ENCODE results near the gene ACP3. TPM values are rescaled to one million over a fixed set of nuclear protein-coding genes. Genes with fewer than 3 reads are reported as not detected.
"Not testable (repeated sequence)": the region's sequence is repeated elsewhere in the genome, so short reads cannot be mapped to it uniquely, and the experiment has no call there.

ACP3 gene
- total RNA-seq, 2 donors from 2014 or later, result 14.7 to 32.6 TPM

DNA sequence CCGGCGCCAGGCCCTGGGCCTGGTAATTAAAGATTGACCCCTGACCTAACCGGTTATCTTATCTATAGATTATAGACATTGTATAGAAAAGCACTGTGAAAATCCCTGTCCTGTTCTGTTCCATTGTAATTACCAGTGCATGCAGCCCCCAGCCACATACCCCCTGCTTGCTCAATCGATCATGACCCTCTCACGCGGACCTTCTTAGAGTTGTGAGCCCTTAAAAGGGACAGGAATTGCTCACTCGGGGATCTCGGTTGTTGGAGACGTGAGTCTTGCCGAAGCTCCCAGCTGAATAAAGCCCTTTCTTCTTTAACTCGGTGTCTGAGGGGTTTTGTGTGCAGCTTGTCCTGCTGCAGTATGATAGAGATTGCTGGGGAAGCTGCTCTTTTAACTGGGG, 7.2 kb upstream of the ACP3 start:
- ATAC-seq; DNase-seq; intact Hi-C loops (cut with DNase I, micrococcal nuclease): not testable (repeated sequence)

DNA sequence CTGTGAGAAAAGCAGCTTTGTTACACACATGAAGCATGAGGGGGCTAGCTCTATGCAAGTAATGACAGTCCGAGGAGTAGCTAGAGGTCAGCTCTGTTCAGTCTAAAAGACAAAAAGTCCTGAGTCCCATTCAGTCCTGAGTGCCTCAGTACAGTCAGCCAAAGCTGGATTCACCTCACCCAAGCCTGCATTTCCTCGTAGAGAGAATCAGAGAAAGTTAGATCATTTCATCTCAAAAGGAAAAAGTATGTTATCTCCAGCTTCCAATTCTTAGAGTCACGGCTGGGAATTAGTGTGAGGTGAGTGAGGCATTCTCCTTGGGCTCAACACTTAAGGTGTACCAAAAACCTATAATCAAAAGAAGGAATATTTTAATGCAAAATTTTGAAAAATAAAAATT, 5.9 kb upstream of the ACP3 start:
- intact Hi-C loops (cut with DNase I, micrococcal nuclease), result no loop called here
- ATAC-seq (no peak), DNase-seq (no peak)

DNA sequence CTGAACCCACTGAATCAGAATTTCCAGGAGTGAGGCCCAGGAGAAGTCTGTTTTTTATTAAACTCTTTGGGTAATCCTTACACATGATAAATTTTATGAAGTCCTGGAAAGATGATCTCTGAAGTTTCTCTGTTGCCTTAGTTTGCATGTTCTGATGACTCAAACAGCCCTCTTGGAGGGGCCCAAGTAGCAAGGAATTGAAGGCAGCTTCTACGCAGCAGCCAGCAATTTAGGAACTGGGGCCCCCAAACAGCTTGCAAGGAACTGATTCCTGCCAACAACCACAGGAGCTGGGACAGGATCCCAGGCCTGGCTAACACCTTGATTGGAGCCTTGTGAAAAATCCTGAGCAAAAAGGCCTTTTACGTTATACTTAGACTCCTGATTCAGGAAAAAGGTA, 5.4 kb upstream of the ACP3 start:
- ATAC-seq (no peak), DNase-seq (no peak)
- intact Hi-C loops (cut with DNase I, micrococcal nuclease), result no loop called here

DNA sequence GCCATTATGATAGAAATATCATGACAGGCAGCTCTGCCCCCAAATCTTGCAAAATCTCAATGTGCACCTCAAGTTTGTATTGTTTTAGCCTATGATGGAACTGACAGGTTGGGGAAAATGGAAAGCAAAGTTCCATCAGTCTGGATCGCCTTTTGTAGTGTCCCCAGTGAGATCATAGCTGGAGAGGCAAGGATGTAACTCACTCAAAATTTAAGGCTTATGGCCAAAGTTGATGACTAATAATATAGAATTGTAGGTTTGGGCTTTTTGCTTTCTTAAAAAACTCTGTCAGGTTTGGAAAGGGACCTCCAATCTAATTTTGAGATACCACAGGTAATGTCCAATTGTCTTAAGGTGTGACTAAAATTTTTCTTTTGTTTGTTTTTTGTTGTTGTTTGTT, 1.4 kb upstream of the ACP3 start:
- intact Hi-C loops (cut with DNase I, micrococcal nuclease), result no loop called here
- no peak for ATAC-seq

DNA sequence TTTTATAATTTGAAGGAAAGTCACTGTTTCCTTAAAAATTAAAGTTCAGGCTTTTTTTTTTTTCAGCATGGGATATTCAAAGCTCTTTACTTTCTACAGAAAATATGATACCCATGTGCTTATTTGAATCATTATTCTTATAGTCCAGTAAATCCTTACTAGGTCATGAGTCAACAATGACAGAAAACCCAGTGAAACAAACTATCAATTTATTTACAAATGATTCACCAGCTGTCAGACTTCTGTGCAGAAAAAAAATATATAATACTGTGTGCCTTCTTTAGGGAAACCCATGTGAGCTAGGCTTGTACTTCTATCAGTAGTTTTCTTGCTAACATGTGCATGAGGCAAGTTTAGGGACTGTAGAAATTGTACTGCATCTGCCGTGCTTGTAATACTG, 1.2 kb downstream of the ACP3 start:
- intact Hi-C loops (cut with DNase I, micrococcal nuclease), result no loop called here
- ATAC-seq (peak; percentile 15), DNase-seq (no peak)

More for the DNA sequence above, 1.4 kb upstream of the ACP3 start:
- no peak for DNase-seq

DNA sequence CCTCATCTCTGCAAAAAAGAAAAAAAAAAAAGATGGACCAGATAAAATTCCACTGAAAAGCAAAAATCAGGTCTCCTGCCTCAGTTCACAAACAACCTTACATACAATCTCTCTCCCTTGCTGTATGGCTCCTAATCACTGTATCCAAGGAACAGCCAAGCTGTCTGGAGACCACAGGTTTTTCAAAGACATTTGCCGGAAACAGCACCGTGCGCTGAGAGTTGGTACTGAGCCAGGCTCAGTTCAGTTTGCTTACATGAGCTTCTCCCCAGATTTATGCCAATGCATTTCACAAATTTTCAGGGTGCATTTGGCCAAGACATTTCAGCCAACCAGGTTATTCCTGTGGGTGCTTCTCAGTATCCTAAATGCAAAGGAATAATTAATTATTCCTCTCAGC, 4.1 kb downstream of the ACP3 start:
- no peak for ATAC-seq
- intact Hi-C loops (cut with DNase I, micrococcal nuclease), result no loop called here
- no peak for DNase-seq

DNA sequence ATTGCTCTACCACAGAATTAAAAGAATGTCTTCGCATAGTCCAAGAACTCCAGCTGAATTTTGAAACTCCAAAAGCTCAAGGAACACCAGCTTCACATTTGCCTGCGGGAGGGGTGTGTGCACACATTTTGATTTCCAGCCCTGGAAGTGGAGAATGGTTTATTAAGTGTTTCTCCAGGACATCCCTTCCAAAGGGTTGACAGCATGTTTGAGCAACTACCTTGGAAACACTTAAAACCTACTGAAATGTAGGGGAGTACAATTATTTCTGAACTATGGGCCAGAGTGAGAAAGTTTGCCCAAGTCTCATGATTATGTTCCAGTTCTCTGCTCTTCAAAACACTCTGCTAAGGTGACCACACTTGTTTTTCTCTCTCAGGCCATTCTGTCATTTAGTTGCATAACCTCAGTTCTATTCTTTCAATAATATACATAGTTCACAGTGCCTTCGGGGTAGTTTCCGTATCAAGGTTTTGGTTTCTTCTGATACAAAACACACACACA, 7.9 kb downstream of the ACP3 start:
- no peak for DNase-seq
- intact Hi-C loops (cut with DNase I, micrococcal nuclease), result no loop called here
- ATAC-seq, result no peak

DNA sequence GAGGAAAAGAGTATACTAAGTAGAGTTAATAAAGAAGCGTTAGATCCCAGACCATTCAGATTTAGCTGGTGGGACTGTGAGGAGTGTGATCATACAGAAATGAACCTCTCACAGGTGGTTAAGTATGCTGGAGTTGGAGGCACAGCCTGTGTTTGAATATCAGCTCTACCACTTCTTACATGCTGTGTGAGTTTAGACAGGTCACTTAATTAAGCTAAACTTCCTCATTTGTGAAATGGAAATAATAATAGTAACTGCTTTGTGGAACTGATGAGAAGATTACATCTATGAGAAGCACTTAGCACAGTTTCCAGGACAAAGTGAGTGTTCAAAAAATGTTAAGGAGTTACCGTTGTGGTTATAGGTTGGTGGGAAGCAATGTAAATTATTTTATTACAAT, 8.4 kb downstream of the ACP3 start:
- ATAC-seq, result no peak
- intact Hi-C loops (cut with DNase I, micrococcal nuclease), result no loop called here
- no peak for DNase-seq

DNA sequence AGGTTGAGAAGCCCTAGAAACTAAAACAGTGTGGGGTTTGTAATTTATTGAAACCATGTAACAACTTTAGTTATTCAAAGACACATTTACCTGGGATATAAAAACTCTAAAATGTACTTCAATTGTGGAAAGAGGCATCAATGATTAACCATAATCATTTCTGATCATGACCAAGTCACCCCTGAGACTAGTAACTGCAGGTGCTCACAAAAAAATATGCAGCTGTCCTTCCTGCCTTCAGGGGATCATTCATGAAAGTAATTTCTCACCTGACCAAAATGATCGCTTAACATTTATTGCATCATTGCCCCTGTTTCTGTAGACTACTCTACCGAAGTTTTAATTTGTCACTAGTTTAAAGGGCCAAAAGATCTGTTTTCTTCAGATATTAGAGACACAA, 9.0 kb downstream of the ACP3 start:
- intact Hi-C loops (cut with DNase I, micrococcal nuclease), result no loop called here
- DNase-seq (no peak), ATAC-seq (peak; percentile 42)

DNA sequence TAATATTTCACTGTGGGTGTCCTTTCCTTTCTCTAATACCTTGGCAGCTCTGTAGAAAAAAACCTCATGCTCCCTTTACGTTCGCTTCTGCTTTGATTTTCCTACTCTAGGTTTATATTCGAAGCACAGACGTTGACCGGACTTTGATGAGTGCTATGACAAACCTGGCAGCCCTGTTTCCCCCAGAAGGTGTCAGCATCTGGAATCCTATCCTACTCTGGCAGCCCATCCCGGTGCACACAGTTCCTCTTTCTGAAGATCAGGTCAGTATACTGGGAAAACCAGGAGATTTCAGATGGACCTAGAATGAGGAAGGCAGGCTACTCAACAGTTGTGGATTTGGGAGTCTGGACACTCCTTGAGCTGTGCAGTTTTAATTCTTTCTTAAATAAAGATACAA, 14.9 kb downstream of the ACP3 start:
- no peak for DNase-seq
- intact Hi-C loops (cut with DNase I, micrococcal nuclease), result no loop called here
- ATAC-seq, result no peak

DNA sequence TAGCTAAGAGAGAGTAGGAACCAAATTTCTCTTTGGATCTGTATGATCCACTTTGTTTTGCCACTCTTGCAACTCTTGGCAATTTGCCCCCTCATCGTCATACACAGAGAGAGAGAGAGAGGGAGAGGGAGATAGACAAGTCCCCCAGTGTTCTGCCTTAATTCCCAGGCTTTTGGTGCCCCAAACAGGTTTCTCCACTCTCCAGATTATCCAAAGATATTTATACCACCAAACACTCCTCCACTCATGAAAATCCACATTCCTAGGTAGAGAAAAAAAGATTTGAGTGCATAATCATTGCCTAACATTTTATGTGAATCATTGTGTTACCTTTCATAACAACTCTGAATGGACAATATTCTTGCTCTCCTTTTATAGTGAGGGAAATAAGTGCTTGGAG, 15.3 kb downstream of the ACP3 start:
- ATAC-seq, result no peak
- no peak for DNase-seq
- intact Hi-C loops (cut with DNase I, micrococcal nuclease), result no loop called here

DNA sequence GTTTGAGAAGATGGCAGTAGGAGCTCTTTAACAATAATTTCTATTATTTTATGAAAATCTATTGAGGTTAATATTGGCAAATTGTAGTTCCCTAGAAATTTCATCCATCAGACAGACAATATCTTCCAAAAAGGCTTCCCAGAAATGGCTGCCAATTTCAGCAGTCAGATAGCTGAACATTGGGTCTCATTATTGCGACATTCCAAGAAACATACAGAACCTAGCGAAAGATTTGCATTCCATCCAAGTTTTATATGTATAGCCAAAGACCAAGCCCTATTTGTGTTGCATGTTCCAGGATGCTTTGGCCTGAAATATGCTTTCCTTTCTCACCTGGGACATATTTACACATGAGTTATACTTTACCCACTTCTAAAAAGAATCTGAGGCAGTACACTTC, 24.5 kb downstream of the ACP3 start:
- intact Hi-C loops (cut with DNase I, micrococcal nuclease), result loop anchor here in 1 of 2 donors (5.0 kb wide), 1 partner anchor 89 kb away; no protein-coding TSS in a partner anchor
- DNase-seq (no peak), ATAC-seq (no peak)

DNA sequence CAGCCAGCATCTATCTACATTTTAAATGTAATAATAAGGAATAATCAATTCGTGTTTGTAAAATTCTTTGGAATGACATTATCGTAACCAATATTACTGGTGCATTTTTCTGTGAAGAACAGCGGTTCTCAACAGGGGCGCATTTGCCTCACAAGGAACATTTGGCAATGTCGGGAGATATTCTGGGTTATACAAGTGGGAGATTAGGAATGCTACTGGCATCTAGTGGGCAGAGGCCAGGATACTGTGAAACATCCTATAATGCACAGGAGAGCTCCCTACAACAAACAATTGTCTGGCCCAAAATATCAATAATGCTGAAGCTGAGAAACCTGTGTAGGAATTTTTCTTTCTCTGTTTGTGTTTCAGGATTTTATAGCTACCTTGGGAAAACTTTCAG, 25.0 kb downstream of the ACP3 start:
- ATAC-seq (peak; percentile 69), DNase-seq (no peak)
- intact Hi-C loops (cut with DNase I, micrococcal nuclease), result loop anchor here in 1 of 2 donors (5.0 kb wide), 1 partner anchor 90 kb away; no protein-coding TSS in a partner anchor

DNA sequence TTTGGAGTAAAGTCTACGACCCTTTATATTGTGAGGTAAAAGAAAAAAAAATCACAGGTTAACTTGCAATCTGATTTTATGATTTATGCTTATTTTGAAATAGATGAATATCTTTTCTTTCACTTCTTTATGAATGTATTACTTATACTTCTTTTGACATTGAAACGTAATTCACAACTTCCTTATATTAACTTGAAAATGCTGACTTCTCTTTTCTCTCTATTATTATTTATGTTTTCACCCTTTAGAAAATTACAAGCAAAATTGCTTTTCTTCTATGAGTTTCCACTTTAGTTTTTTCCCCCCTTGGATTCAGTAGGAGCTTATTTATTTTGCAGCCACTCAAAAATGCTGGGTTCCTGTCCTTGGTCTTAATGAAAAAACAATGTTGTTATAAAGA, 25.4 kb downstream of the ACP3 start:
- no peak for DNase-seq
- no peak for ATAC-seq
- intact Hi-C loops (cut with DNase I, micrococcal nuclease), result loop anchor here in 1 of 2 donors (5.0 kb wide), 1 partner anchor 90 kb away; no protein-coding TSS in a partner anchor

DNA sequence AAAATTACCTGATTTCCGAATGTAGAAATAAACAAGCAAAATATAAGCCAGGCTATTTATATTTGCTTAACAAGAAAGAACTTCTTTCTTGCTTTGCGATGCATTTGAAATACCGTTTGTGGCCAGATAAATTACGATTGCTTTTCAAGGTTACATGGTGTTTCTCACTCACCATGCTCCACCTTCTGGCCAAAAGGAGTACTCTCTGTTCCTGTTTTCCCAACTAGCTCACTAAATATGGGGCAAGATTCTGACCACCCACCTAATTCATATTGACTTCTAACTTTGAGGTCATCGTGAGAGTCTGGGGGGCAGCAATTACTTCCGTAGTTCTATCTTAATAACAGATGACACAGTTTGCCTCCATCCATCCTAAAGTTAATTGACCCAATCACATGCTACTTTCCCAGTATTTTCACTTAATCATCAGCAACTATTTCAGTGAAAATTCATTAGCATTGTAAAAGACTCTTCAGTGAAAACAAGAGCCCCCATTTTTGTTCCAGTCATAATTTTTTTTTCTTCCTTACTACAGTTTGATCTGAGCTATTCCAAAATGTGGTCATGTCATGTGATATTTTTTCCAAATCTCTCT, 25.9 kb downstream of the ACP3 start:
- peak in 1 of 2 donors; percentile 17 for DNase-seq
- peak; percentile 88 for ATAC-seq
- intact Hi-C loops (cut with DNase I, micrococcal nuclease), result loop anchor here in 1 of 2 donors (5.0 kb wide), 1 partner anchor 91 kb away; no protein-coding TSS in a partner anchor

DNA sequence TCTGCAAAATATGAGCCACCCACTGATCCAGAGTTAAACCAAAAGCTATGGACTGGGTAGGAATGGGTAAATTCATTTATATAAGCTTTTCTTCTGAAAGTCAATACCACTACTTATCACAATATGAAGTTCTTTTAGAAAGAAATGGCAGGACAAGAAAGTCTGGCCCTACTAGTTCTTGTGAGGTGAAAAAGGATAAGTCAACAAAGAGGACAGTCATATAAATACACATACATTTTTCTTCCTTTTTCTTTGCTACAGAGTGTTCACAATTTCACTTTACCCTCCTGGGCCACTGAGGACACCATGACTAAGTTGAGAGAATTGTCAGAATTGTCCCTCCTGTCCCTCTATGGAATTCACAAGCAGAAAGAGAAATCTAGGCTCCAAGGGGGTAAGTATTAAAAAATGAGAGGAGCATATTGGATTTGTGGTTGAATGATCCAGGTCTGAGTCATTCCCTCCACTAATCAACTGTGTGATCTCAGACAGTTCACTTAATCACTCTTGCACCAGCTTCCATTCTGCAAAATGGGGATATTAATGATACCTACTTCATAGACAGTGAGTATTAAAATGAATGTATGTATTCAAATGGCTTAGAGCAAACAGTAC, 27.6 kb downstream of the ACP3 start:
- intact Hi-C loops (cut with DNase I, micrococcal nuclease), result loop anchor here in 1 of 2 donors (5.0 kb wide), 1 partner anchor 92 kb away; no protein-coding TSS in a partner anchor

DNA sequence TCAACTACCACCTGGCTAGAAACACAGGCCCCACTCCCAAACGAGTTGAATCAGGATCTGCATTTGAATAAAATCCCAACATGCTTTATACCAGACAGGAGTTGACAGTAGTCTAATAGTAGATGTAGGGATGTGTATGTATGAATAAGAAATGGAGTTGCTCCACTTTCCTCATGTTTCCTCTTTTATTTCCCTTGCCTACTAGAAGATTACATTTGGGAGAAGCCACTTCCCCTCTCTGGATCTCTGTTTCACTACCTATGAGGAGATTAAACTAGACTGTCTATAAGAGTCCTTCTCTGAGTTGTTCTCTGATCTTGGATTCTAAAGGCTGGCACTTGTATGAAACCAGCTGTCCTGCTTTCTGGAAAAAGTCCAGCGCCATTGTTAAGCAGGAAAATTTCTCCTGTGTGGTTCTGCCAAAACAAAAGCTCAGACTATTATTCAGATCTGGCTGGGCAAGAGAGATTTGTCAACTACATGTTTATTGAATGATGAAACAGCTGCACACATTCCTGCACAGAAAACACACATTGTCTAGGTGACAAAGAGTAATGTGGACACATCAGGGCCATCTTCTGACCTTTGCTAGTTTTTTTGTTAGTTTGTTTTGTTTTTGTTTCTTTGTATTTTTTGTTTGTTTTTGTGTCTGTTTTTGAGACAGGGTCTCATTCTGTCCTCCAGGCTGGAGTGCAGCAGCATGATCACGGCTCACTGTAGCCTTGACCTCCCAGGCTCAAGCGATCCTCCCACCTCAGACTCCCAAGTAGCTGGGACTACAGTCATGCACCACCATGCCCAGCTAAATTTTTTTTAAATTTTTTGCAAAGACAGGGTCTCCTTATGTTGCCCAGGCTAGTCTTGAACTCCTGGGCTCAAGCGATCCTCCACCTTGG, 29.9 kb downstream of the ACP3 start:
- no peak for DNase-seq

More for the DNA sequence above, 27.6 kb downstream of the ACP3 start:
- ATAC-seq (no peak), DNase-seq (no peak)

DNA sequence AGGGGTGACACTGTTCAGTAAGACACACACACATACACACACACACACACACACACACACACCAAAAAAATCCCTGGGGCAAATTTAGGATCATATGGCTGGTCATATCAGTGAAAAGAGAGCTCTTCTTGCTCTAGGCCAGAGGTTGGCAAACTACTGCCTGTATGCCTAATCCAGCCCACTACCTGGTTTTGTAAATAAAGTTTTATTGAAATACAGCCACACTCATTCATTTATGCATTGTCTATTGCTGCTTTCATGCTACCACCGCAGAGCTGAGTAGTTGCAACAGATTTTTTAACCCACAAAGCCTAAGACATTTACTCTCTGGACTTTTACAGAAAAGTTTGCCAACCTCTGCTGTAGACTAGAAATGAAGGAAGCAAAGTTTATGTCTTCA, 30.6 kb downstream of the ACP3 start:
- intact Hi-C loops (cut with DNase I, micrococcal nuclease), result no loop called here
- no peak for DNase-seq
- ATAC-seq, result no peak

More for the DNA sequence above, 29.9 kb downstream of the ACP3 start:
- intact Hi-C loops (cut with DNase I, micrococcal nuclease), result no loop called here
- ATAC-seq, result no peak

DNA sequence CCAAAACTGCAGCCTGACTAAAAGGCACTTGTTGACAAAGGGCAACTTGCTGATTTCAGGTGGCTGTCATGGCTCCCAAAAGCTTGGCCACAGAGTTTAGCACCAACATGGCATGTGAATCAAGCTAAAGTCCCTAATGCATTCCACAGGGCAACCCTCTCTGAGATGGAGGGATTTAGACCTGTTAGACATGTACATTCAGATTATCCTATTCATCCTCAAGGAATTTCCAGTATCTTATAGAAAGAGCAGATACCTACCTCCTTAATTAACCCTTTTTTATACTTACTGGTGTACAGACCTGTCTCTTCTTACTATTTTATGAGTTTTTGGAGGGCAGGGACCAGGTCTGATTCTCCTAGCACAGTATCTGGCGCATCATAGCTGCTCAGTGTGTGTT, 31.3 kb downstream of the ACP3 start:
- no peak for ATAC-seq
- intact Hi-C loops (cut with DNase I, micrococcal nuclease), result no loop called here
- no peak for DNase-seq

Data from left colon (tissue), 2 donors.